Measurements from ENCODE around the gene ASTN2.

- no peak for TF ChIP-seq POLR2A (IDR thresholded peaks at IDR 0.05; ENCODE audit: low read length)
- no peak for TF ChIP-seq GATA1 (IDR thresholded peaks at IDR 0.05; ENCODE audit: low read depth, low read length)
These were observed 40.7 kb downstream of the ASTN2 start for GRCh38 chr9:117374076-117374725.

Data from erythroblast (primary cell).